Stimulated activated CD8-positive, alpha-beta memory T cell treated with anti-CD3 and anti-CD28 coated beads, Interleukin-15, amount 100 ng/mL, for 1 hour (primary cell): Measurements from ENCODE around the gene SLCO4C1.

Source experiments
- DNase-seq: peaks from one replicate; pipeline ENCODE4 v3.0.0-alpha.2; 2020; ENCODE audit warnings: low read depth

SLCO4C1 gene

DNA sequence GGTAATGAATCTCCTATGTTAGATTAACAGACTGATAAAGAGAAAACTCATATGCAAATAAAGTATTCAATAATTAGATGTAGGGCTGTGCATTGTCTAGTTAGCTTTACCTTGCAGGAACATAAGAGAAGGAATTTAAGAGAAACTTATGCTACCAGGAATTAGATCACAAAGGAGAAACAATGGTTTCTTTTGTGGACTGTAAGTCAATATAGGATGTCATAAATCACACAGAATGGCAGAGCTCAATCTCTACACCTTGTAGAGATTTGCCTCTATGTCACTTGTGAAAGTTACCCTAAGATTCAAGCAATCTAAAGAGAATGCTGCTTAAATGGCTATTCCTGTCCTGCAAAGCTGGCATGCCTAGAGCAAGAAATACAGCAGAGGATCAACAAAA is 26.0 kb downstream of the SLCO4C1 start:
- DNase-seq, result no peak

- no peak for DNase-seq
Measured at GRCh38 chr5:102262688-102263087, 33.4 kb downstream of the SLCO4C1 start.

DNA sequence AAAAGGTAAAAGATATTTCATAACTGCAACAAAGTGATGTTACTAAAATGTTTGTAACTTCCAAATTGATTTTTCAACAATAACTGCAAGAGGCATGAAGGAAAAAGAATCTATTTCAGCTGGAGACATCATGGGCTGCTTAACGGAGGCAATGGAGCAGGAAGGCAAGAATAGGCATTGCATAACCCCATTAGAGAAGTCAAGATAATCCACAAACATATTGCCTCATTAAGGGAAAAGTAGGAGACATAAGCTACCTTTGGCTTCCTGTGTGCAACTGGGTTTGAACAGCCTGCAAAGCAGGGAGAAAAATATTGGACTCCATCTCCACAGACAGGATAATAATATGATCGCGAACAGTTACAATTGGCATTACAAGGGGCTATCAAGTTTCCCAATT is 46.7 kb downstream of the SLCO4C1 start:
- no peak for DNase-seq

- DNase-seq, result no peak
Measured at GRCh38 chr5:102243213-102243612, 52.9 kb downstream of the SLCO4C1 start.

GRCh38 chr5:102241809-102242421 is 54.2 kb downstream of the SLCO4C1 start:
- DNase-seq, result no peak

DNA sequence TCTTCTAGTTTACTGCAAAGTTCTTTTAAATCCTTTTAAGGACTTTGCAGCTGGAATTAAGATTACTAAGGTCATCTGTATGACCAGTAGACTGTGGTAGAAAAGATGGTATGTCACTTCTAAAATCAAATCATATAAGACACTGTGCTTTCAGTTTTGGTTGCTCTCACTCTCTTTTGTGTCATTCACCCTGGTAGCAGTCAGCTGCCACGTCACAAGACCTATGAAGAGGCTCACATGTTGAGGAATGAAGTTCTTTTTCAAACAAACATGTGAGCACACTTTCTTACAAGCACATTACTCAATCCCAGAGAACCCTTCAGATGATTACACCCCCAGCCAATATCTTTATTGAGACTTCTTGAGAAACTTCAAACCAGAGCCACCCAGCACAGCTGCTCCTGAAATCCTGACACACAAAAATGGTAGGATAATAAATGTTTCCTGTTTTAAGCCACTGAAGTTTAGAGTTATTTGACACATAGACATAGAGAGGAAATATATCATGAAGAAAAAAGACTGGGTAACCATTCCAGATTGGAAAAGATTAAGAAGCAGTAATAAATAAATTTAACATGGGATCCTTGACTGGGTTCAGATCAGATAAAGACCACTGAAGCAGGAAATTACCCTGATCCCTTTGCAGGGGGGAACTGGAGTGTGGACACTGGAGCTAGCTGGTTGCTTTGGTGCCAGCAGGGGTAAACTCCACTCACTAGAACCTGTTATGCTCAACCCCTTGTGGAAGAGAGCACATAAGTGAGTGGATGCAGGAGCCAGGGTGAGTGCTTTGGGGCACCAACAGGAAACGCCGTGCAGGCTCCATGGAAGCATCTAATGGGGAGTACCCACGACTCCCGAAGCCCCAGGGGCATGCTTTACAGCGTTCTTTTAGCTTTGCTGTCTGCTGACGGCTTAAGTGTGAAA is 64.1 kb downstream of the SLCO4C1 start:
- no peak for DNase-seq

DNA sequence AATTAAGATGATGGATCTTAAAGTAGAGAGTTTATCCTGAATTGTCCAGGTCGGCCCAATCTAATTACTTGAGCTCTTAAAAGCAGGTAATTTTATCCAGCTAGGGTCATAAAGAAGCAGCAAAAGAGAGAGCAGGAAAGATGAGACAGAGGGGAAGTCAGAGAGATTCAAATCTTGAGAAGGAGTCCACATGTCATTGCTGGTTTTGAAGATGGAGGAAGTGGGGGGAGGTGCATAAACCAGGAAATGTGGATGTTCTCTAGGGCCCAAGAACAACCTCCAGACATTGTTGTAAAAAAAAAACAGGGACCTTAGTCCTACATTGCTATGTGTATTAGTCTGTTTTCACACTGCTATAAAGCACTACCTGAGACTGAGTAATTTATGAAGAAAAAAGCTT is 66.4 kb downstream of the SLCO4C1 start:
- no peak for DNase-seq

- no peak for DNase-seq
Measured at GRCh38 chr5:102226321-102226720, 69.8 kb downstream of the SLCO4C1 start.

- DNase-seq, result no peak
Measured at GRCh38 chr5:102223542-102224477, 72.3 kb downstream of the SLCO4C1 start.

DNA sequence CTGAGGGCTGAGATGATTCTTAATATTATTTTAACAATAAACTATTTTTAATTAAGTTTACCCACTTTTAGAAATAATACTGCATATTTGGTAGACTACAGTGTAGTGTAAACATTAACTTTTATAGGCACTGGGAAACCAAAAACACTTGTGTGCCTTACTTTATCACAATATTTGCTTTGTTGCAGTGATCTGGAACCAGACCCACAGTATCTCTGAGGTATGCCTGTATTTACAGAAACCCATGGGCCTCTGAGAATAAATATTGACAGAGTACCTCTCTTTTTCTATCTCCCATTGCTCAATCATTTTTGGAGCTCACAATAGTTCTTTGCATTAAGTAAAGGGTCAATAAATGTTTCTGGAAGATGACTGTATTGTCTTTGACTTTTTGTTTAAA is 73.3 kb downstream of the SLCO4C1 start:
- no peak for DNase-seq

GRCh38 chr5:102221949-102222348 is 74.1 kb downstream of the SLCO4C1 start:
- no peak for DNase-seq

DNA sequence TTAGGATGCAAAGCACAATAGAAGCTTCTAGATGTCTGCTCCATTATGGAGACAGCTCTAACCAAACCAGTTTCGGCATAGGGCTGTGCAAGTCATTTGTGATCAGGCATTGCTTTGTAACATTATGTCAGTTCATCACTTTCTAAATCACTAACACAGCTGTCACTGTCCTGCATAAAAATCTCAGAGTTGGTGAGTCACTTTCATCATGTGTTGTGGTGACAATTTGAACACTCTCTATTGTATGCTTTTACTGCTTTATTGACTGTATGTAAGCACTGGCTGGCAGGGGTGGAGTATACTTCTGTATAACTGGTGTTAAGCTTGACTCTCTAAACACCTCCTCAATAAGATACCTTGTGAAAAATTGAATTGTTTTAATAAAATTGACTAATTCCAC is 77.9 kb downstream of the SLCO4C1 start:
- DNase-seq, result no peak

DNA sequence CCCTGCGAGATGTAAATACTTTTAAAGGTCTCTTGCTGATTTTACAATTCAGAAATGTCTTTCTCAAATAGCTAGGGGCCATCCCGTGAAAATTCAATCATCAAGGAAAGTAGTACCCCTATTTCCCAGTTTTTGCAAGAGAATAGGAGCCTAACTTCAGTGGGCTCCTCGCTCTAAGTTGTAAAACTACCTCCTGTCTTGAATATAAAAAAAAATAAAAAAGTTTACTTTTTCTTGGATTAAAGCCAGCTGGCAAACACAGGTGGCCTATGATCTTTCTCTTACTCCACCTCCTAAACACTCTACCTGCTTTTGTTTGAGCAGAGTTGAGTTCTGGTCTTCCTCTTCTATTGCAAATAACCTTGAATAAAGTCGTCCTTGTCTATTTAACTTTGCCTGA is 79.4 kb downstream of the SLCO4C1 start:
- DNase-seq, result no peak

GRCh38 chr5:102211165-102211564 is 84.9 kb downstream of the SLCO4C1 start:
- no peak for DNase-seq

- DNase-seq, result no peak
Measured at GRCh38 chr5:102200861-102201260, 95.2 kb downstream of the SLCO4C1 start.

GRCh38 chr5:102196481-102196880 is 99.6 kb downstream of the SLCO4C1 start:
- DNase-seq, result no peak
